ENCODE data around the gene RAB11B.

DNA sequence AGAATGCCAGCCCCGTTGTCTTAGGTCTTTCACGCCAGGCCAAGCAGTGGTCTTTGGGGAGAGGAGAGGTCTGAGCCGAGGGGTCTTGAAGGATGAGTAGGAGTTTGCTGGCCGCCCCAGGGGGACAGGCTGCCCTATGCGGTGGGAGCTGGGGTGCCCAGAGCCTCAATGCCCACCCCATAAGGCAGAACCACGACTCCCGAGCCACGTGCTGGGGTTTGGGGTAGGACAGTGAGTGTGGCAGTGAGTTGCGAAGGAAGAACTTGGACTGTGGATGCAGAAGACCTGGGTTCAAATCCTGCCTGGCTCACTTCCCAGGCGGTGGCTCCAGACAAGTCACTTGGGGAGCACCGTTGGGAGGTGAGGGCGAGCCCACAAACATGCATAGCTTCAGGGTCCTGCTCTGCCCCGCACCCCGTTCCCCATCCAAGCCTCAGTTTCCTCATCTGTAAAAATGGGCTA is 5.5 kb downstream of the RAB11B start:
- TF ChIP-seq, protein P1, sequence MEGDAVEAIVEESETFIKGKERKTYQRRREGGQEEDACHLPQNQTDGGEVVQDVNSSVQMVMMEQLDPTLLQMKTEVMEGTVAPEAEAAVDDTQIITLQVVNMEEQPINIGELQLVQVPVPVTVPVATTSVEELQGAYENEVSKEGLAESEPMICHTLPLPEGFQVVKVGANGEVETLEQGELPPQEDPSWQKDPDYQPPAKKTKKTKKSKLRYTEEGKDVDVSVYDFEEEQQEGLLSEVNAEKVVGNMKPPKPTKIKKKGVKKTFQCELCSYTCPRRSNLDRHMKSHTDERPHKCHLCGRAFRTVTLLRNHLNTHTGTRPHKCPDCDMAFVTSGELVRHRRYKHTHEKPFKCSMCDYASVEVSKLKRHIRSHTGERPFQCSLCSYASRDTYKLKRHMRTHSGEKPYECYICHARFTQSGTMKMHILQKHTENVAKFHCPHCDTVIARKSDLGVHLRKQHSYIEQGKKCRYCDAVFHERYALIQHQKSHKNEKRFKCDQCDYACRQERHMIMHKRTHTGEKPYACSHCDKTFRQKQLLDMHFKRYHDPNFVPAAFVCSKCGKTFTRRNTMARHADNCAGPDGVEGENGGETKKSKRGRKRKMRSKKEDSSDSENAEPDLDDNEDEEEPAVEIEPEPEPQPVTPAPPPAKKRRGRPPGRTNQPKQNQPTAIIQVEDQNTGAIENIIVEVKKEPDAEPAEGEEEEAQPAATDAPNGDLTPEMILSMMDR (conservative IDR thresholded peaks at IDR 0.05; ENCODE audit: low read depth, low read length): no peak
- TF ChIP-seq EZH2 (IDR thresholded peaks at IDR 0.05; ENCODE audit: low read length, unreplicated experiment): no peak

All from PC-3 (cell line).